Daoy (cell line): ENCODE results near the gene ADRA2A. TPM values are rescaled to one million over a fixed set of nuclear protein-coding genes. Genes with fewer than 3 reads are reported as not detected.

ENCODE experiments used
- DNase-seq: peaks from one replicate; pipeline ENCODE4 v3.0.0-alpha.2; 2015; ENCODE audit warnings: low read depth
- total RNA-seq: library from RNA; depleted of rRNA; stranded (reverse); fragments of >200 nt; shearing (Covaris generic); gene quantifications from 2 replicates; pipeline ENCODE4 v1.2.3, GENCODE V29; 2014

ADRA2A gene
- total RNA-seq, 1 experiment from 2014 or later, result not detected

DNA sequence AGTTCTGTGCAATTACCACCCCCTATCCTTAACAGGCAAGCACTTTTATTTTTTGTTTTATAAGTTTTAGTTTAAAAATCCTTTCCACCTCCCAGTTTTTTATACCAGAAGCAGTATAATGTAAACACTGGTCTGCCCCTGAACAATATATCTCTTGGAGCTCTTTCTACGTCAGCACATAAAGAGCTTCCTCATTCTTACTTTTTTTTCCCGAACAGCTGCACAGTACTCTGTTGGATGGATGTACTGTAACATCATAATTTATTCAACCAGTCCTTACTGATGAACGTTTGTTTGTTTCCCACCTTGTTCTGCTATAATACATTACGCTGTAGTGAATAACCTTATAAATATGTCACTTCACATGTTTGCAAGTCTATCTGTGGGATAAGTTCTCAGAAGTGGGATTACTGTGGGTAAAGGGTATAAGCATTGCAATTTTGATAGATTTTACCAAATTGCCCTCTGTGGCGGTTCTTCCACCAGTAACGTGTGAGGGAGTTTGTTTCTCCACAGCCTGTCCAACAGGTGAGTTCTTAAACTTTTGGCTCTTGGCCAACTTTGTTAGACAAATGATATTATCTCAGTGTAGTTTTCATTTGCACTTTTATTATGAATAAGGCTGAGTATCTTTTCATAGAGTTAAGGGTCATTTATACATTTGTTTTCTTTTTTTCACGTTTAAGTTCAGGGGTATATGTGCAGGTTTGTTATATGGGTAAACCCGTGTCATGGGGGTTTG is 32.8 kb downstream of the ADRA2A start:
- no peak for DNase-seq

- no peak for DNase-seq
These were observed 33.9 kb downstream of the ADRA2A start for GRCh38 chr10:111110771-111111170.

- DNase-seq, result no peak
These were observed 35.5 kb downstream of the ADRA2A start for GRCh38 chr10:111112333-111112732.

DNA sequence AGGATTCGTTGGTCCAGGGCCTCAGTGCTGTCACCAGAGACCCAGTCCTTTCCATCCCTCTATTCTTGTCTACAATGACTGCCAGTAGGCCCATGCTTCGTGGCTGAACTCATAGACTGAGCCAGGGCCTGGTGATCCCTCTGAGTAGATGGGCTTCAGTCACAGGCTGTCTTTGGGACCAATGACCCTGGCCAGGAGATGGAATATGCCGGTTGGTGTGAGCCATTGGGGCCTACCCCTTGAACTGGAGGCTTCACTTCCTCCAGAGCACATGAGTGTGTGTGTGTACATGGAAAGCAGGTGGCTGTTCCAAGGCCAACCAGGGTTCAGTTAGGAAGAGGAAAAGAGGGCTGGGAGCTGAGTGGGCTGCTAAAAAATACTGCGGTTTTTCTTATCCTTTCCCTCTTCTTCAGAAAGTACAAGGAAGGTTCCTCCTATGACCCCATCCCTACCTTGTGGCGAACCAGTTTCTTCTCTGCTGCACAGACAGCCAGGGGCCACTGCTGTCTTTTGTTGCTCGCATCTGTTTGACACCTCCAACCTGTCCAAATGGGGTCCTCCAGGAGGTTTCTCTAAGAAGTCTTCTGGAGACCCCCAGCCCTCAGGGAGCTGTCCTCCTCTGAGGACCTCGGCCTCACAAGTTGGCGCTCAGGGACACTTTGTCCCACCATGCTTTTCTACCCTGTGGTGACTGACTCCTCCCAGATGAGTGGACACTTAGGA is 36.6 kb downstream of the ADRA2A start:
- DNase-seq, result no peak

DNA sequence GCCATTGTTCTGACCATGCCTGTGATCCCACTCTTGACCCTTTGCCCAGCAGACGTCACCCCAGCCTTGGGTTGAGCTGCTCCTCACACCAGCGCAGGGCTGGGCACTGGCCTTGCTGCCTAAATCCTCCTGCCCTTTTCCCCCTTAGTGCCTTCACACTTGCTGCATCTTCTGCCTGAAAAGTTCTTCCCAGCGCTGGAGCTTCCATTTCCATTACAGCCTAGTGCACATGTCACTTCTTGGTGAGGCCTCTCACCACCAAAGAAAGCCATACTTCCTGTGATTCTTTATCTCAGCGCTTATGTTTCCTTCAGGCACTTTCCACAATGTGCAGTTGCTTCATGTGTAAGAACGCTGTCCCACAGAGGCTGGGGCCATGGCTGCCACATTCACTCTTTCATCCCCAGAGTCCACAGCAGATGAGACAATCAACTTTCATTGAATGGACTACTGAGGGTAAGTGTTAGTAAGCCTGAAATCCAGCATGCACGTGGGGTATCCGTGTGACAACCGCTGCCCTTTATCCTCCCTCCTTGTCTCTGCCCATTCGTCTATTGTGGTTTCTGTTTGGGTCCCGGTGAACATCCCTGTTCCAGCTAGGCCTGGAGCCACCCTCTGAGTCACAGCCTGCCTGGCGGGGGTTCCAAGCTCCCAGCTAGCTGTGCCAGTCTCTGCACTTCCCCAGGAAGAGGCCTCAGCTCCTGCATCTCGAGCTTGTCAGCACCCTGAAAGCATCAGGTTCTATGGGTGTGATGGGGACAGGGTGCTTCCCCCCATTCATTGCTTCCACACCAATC is 37.3 kb downstream of the ADRA2A start:
- peak; percentile 41 for DNase-seq

- DNase-seq, result no peak
These were observed 38.1 kb downstream of the ADRA2A start for GRCh38 chr10:111114758-111115500.

GRCh38 chr10:111116211-111116610 is 39.4 kb downstream of the ADRA2A start:
- DNase-seq, result no peak

DNA sequence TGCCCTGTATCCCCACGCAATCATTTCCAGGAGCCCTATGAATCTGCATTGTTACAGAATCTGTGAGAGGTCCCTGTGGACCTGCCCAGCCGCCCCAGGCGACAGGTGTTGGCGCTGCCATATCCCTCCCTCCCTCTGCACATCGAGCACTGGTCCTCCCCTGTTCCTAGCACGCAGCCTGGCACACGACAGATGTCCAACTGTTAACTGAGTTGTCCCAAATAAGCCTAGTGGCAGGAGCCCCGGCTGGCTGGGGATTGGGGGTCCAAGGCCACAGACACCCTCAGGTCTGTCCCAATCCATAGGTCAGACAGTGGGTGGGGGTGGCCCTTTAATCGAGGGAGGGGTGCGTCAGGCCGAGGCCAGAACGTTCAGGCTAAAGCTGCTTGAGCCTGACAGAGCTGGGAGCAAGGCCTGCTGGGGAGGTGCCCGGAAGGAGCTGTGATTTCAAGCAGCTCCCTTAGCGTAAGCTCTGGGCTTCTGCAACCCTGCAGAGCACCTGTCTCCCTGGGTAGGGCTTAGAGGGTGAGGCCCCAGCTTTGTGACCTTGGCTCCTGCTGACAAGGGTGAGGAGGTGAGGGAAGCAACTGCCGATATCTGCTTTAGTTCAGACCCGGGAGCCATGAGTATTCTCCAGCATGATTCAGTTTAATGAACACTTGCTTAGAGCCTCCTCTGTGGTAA is 40.1 kb downstream of the ADRA2A start:
- no peak for DNase-seq

DNA sequence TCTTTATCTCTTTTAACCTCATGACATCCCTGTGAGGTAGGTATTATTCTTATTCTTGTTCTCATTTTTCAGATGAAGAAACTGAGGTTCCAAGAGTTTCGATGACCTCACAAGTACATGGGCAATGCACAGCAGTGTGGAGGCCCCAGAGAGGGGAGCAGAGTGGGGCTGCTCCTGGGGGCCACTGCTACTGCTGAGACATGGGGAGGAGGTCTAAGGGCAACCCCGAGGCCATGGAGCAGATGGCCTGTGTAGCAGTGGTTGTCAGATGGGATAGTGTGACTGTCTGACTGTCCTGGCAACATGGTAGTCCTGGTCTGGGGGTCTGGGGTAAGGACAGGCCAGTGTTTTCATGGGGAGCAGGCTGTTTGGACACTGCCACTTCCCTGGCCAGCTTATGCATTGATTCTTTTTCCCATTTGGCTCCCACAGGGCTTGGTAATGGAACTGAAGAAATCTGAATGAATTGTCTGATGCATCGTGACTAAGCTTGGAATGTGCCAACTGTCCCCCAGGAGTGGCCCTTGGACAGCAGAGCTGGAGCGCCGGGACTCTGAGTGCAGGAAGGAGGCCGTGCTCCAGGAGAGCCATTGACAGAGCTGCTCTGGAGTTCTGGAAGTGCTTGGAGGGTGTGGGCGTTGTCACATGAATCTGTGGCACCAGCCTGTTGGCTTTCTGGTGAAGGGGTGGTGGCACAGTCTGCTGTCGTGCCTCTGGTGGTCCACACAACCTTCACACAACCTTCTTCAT is 40.9 kb downstream of the ADRA2A start:
- DNase-seq, result no peak

- DNase-seq, result no peak
These were observed 41.9 kb downstream of the ADRA2A start for GRCh38 chr10:111118758-111119157.

DNA sequence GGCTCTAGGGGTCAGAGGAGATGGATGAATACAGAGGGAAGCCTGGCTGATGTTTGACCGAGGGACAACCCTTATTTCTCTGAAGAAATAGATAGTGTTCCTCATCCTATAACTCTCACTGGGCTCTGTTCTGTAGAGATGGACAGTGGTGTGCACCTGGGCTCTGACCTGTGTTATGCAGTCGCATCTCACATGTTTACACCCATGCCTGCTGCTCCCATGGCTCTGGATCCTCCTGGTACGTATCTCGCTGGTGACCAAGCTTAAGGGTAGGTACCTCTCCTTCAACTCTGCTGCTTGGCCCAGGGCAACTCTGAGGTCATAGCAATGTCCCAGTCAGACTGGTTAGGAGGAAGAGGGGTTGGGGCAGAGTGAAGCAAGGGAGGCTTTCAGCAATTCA is 42.8 kb downstream of the ADRA2A start:
- DNase-seq, result no peak

GRCh38 chr10:111122127-111122526 is 45.3 kb downstream of the ADRA2A start:
- DNase-seq, result no peak

DNA sequence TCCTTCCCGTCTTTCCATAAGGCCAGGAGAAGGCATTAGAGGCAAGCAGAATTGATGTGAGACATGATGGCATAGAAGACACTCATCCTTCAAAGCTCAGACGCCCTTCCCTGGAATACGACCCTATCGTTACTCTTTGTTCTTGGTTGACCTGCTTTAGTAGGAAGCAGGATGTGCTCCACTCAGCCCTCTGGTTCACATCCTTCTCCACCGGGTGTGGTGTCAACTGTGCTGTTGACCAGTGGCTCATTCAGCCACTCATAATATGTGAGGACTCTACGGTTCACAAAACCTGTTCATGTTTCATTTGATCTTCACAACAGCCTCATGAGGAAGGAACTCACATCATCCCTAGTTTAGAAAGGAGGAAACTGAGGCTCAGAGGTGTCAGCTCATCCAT is 47.1 kb downstream of the ADRA2A start:
- no peak for DNase-seq

- DNase-seq, result no peak
These were observed 48.3 kb downstream of the ADRA2A start for GRCh38 chr10:111125102-111125501.

DNA sequence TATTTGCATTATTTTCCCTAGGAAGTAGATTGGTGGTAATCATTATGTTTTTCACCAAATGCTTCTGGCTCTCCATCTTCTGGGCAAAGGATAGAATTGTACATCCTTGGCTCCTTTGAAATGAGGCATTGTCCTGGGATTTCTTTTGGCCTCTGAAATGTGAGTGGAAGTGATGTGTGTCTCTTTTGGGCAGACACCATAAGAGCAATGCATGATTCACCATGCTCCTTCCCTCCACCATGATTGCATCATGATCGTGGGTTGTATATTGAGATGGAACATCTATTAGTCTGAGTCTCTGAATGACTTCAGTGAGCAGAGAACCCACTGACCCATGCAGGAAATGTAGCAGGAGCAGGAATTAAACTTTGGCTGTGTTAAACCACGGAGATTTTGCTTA is 49.2 kb downstream of the ADRA2A start:
- no peak for DNase-seq

DNA sequence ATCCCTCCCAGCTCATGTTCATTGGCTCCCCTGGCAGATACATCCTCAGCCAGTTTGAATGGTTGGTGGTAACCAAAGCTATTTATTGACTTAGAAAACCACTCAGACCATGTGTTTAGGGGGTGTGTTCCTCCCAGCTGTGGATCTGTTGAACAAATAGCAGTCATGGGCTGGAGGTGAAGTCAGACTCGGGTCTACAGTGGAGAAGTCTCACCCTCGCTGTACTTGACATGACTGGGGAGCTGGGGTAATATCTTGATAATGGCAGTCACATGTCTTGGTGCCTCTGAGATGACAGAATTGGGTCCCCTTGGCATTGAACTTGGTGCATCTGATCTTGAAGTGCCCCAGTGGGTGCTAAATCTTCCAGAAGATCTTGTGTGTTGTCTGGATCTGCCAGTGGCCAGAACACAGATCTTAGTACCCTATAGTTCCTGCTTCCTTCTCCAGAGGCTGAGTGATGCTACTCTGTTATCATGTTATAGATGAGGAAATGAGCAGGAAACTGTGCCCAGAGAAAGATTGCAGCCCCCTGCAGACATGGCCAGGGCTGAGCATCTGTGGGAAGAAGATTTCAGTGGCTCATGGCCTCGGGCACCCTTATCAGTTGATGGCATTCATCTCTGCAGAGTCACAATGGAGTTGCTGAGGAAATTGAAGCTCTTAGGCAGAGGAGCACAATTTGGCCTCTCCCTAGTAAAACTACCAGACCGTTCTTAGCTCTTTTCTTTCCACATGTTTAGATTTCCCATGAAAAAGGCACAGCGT is 50.4 kb downstream of the ADRA2A start:
- no peak for DNase-seq

- DNase-seq, result peak; percentile 74
These were observed 51.7 kb downstream of the ADRA2A start for GRCh38 chr10:111128331-111129180.

- no peak for DNase-seq
These were observed 52.5 kb downstream of the ADRA2A start for GRCh38 chr10:111129363-111129762.

DNA sequence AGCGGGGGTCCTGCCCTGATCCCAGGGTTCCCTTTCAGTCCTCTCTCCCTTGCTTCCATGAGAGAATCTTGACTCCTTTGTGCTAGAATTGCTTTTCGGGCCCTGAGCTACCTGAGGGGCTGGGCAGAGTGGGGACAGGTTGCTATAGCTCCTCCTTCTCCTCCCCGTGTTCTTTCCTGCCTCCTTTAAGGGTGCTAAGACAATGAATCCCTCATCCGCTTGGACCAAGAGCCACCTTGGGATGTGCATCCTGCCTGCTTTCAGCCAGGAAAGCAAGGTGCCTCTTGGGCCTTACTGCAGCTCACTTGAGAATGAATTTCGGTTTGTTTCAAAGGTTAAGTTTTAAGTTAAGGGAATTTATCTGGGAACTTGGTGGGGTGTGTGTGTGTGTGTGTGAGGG is 53.6 kb downstream of the ADRA2A start:
- no peak for DNase-seq
